RWPE2 (cell line): ENCODE data around the gene ACACB.

Experiments used
- ATAC-seq: fragments of 200-7000 bp; cut with Tn5 transposase; 3 replicates; pipeline ENCODE4 v1.9.1; 2021; ENCODE audit warnings: low read depth
- DNase-seq: peaks from one replicate; pipeline ENCODE4 v3.0.0-alpha.2; 2020; ENCODE audit warnings: low spot score
- H3K27ac ChIP-seq: fragments of 450-650 bp; 2 replicates; pipeline ENCODE4 v1.5.1; 2017; ENCODE audit warnings: mild to moderate bottlenecking; ENCODE audit not compliant: poor library complexity, severe bottlenecking
- H3K27me3 ChIP-seq: fragments of 250-450 bp; sonication (Bioruptor Pico); 2 replicates; pipeline ENCODE4 v1.5.1; 2021; ENCODE audit warnings: mild to moderate bottlenecking, moderate library complexity; ENCODE audit not compliant: insufficient read depth, poor library complexity, severe bottlenecking
- H3K36me3 ChIP-seq: fragments of 250-450 bp; sonication (Bioruptor Pico); 2 replicates; pipeline ENCODE4 v1.5.1; 2020; ENCODE audit warnings: low read depth, mild to moderate bottlenecking, moderate library complexity
- H3K4me1 ChIP-seq: fragments of 250-450 bp; sonication (Bioruptor Pico); 2 replicates; pipeline ENCODE4 v1.5.1; 2021; ENCODE audit warnings: mild to moderate bottlenecking, moderate library complexity; ENCODE audit not compliant: insufficient read depth, poor library complexity, severe bottlenecking
- H3K4me3 ChIP-seq: fragments of 250-450 bp; sonication (Bioruptor Pico); 2 replicates; pipeline ENCODE4 v1.5.1; 2021; ENCODE audit warnings: mild to moderate bottlenecking, moderate library complexity; ENCODE audit not compliant: severe bottlenecking
- H3K9me3 ChIP-seq: fragments of 250-450 bp; sonication (Bioruptor Pico); 2 replicates; pipeline ENCODE4 v1.5.1; 2021; ENCODE audit warnings: mild to moderate bottlenecking, moderate library complexity; ENCODE audit not compliant: severe bottlenecking
- TF ChIP-seq, protein P1 (sequence below): fragments of 450-650 bp; IDR thresholded peaks from one replicate; pipeline ENCODE4 v1.5.1; 2017; ENCODE audit warnings: mild to moderate bottlenecking, moderate library complexity; ENCODE audit not compliant: poor library complexity, severe bottlenecking

ACACB gene

GRCh38 chr12:109160873-109161272 is 44.5 kb downstream of the ACACB start:
- Histone ChIP-seq H3K27ac (no peak overlapping the region), H3K9me3 (no peaks in the 10 kb centered on the region), H3K4me1 (no peaks in the 10 kb centered on the region), H3K4me3 (no peak overlapping the region), H3K36me3 (no peaks in the 10 kb centered on the region), H3K27me3 (no peaks in the 10 kb centered on the region)
- TF ChIP-seq, protein P1, sequence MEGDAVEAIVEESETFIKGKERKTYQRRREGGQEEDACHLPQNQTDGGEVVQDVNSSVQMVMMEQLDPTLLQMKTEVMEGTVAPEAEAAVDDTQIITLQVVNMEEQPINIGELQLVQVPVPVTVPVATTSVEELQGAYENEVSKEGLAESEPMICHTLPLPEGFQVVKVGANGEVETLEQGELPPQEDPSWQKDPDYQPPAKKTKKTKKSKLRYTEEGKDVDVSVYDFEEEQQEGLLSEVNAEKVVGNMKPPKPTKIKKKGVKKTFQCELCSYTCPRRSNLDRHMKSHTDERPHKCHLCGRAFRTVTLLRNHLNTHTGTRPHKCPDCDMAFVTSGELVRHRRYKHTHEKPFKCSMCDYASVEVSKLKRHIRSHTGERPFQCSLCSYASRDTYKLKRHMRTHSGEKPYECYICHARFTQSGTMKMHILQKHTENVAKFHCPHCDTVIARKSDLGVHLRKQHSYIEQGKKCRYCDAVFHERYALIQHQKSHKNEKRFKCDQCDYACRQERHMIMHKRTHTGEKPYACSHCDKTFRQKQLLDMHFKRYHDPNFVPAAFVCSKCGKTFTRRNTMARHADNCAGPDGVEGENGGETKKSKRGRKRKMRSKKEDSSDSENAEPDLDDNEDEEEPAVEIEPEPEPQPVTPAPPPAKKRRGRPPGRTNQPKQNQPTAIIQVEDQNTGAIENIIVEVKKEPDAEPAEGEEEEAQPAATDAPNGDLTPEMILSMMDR, result no peak
- no peak for DNase-seq
- ATAC-seq, result no peak

DNA sequence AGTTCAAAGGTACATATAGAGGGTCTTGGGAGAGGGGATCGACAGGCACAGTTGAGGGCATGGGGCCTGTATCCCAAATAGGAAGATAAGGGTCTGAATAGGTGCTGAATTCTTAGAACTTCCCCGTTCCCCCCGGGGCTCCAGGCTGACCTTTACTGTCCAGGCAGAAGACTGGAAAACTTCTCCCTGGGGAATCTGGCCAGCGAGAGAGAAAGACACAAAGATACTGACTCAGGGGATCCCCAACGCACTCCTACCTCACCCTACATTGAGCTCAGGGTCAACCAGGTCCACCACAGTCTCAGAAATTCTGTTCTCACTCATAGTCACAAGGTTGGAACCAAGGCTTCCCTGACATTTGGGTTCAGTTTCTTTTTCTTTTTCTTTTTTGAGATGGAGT is 46.2 kb downstream of the ACACB start:
- TF ChIP-seq, protein P1, result no peak

GRCh38 chr12:109163167-109163566 is 46.8 kb downstream of the ACACB start:
- Histone ChIP-seq H3K27me3 (no peaks in the 10 kb centered on the region), H3K36me3 (no peaks in the 10 kb centered on the region), H3K27ac (no peak overlapping the region), H3K4me1 (no peaks in the 10 kb centered on the region), H3K4me3 (no peak overlapping the region), H3K9me3 (no peaks in the 10 kb centered on the region)
- TF ChIP-seq, protein P1, result no peak
- DNase-seq (no peak), ATAC-seq (no peak)

More for the DNA sequence above, 46.2 kb downstream of the ACACB start:
- Histone ChIP-seq H3K27me3 (no peaks in the 10 kb centered on the region), H3K4me3 (no peak overlapping the region), H3K36me3 (no peaks in the 10 kb centered on the region), H3K27ac (no peak overlapping the region), H3K4me1 (no peaks in the 10 kb centered on the region), H3K9me3 (no peaks in the 10 kb centered on the region)
- ATAC-seq (no peak), DNase-seq (no peak)

GRCh38 chr12:109165599-109165998 is 49.2 kb downstream of the ACACB start:
- DNase-seq, result no peak
- Histone ChIP-seq H3K27me3 (no peaks in the 10 kb centered on the region), H3K36me3 (no peaks in the 10 kb centered on the region), H3K27ac (no peak overlapping the region), H3K9me3 (no peaks in the 10 kb centered on the region), H3K4me3 (no peak overlapping the region), H3K4me1 (no peaks in the 10 kb centered on the region)
- TF ChIP-seq, protein P1, result no peak
- 0 out of 3 replicates have a peak, but pooled peaks have one; percentile 49 for ATAC-seq

GRCh38 chr12:109166371-109166770 is 50.0 kb downstream of the ACACB start:
- no peaks in the 10 kb centered on the region for H3K27me3 ChIP-seq
- H3K4me1 ChIP-seq, result no peaks in the 10 kb centered on the region
- H3K27ac ChIP-seq, result no peak overlapping the region
- no peaks in the 10 kb centered on the region for H3K36me3 ChIP-seq
- DNase-seq (no peak), ATAC-seq (no peak)
- no peaks in the 10 kb centered on the region for H3K9me3 ChIP-seq
- TF ChIP-seq, protein P1, result no peak
- no peak overlapping the region for H3K4me3 ChIP-seq
